HG03520 (cell line): ENCODE measurements around the gene CR1L.
"Not testable (repeated sequence)": the region's sequence is repeated elsewhere in the genome, so short reads cannot be mapped to it uniquely, and the experiment has no call there.

Experiments
- ATAC-seq: cut with Tn5 transposase; IDR thresholded peaks from one replicate; pipeline ENCODE4 v1.9.1; 2021; ENCODE audit warnings: mild to moderate bottlenecking, moderate library complexity; ENCODE audit not compliant: unreplicated experiment

CR1L gene

GRCh38 chr1:207676153-207676552 lies 31.2 kb downstream of the CR1L start:
- ATAC-seq: no peak

GRCh38 chr1:207680590-207681388 lies 35.9 kb downstream of the CR1L start:
- not testable (repeated sequence) for ATAC-seq

GRCh38 chr1:207682872-207683434 lies 38.0 kb downstream of the CR1L start:
- not testable (repeated sequence) for ATAC-seq

- not testable (repeated sequence) for ATAC-seq
These were observed 45.6 kb downstream of the CR1L start for GRCh38 chr1:207690551-207690950.

GRCh38 chr1:207691010-207691409 lies 46.1 kb downstream of the CR1L start:
- no peak for ATAC-seq

GRCh38 chr1:207691841-207692240 lies 46.9 kb downstream of the CR1L start:
- ATAC-seq: no peak

- not testable (repeated sequence) for ATAC-seq
These were observed 47.4 kb downstream of the CR1L start for GRCh38 chr1:207692291-207692690.

GRCh38 chr1:207695891-207696290 lies 51.0 kb downstream of the CR1L start:
- no peak for ATAC-seq

- ATAC-seq: no peak
These were observed 54.0 kb downstream of the CR1L start for GRCh38 chr1:207698822-207699483.

- no peak for ATAC-seq
These were observed 57.4 kb downstream of the CR1L start for GRCh38 chr1:207702317-207702716.

- ATAC-seq: no peak
These were observed 58.8 kb downstream of the CR1L start for GRCh38 chr1:207703712-207704111.

- not testable (repeated sequence) for ATAC-seq
These were observed 63.1 kb downstream of the CR1L start for GRCh38 chr1:207708004-207708403.

GRCh38 chr1:207711285-207711684 lies 66.4 kb downstream of the CR1L start:
- ATAC-seq: no peak

GRCh38 chr1:207712701-207713100 lies 67.8 kb downstream of the CR1L start:
- not testable (repeated sequence) for ATAC-seq

GRCh38 chr1:207713529-207713928 lies 68.6 kb downstream of the CR1L start:
- no peak for ATAC-seq

- no peak for ATAC-seq
These were observed 74.3 kb downstream of the CR1L start for GRCh38 chr1:207719234-207719633.

GRCh38 chr1:207728200-207728858 lies 83.4 kb downstream of the CR1L start:
- ATAC-seq: not testable (repeated sequence)

- ATAC-seq: not testable (repeated sequence)
These were observed 92.7 kb downstream of the CR1L start for GRCh38 chr1:207737503-207738157.

GRCh38 chr1:207738158-207738659 lies 93.3 kb downstream of the CR1L start:
- ATAC-seq: not testable (repeated sequence)

- no peak for ATAC-seq
These were observed 95.3 kb downstream of the CR1L start for GRCh38 chr1:207740207-207740606.
